Measurements from ENCODE around the gene NCMAP.
"Not testable (repeated sequence)": the region's sequence is repeated elsewhere in the genome, so short reads cannot be mapped to it uniquely, and the experiment has no call there.

NCMAP gene

GRCh38 chr1:24535021-24535424, 20.9 kb upstream of the NCMAP start:
- no peak for FAIRE-seq
- no peak for TF ChIP-seq POLR2A (IDR thresholded peaks at IDR 0.05; ENCODE audit: low read depth, low read length)
- DNase-seq (ENCODE audit: insufficient read length, low spot score), result no peak

GRCh38 chr1:24535778-24536177, 20.1 kb upstream of the NCMAP start:
- DNase-seq (ENCODE audit: insufficient read length, low spot score) (no peak), FAIRE-seq (no peak)
- TF ChIP-seq POLR2A (IDR thresholded peaks at IDR 0.05; ENCODE audit: low read depth, low read length), result no peak

GRCh38 chr1:24536391-24536840, 19.5 kb upstream of the NCMAP start:
- no peak for TF ChIP-seq POLR2A (IDR thresholded peaks at IDR 0.05; ENCODE audit: low read depth, low read length)
- no peak for FAIRE-seq
- no peak for DNase-seq (ENCODE audit: insufficient read length, low spot score)

DNA sequence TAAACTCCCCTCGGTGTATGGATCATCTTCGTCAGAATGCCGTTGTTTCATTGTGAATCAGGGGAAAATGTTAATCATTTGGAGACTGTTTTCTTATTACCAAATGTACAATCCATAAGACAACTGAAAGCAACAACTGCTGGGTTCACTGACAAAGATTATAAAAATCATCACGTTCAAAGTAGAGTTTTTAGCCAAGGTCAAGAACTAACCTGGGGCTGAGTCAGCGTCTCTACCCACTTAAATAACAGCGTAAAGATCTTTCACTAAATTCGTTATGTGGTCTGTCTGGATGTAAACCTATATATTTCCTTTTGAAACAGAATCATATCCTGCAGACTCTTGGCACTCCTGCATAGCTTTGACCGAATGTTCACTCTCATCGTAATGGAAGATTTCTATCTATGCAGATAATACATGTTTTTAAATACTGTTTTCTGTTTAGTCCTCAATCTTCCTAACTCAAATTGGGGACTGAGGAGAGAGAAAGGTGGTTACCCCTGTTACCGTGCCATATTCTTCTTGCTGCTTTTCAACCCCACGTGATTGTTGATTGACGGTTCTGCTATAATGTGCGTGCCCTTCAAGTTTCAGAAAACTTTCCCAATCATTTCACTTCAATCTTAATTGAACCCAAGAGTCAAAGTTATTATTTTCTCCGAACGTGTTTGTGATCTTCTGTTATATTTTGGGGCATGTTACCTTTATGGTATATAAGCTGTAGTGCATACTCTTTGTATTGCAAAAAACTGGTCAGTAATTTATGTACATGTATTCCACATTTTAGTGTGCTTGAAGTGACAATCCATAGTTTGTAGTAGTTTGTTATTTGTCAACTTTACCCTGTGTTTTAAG, 15.6 kb upstream of the NCMAP start:
- no peak for TF ChIP-seq POLR2A (IDR thresholded peaks at IDR 0.05; ENCODE audit: low read depth, low read length)
- no peak for FAIRE-seq
- DNase-seq (ENCODE audit: insufficient read length, low spot score), result no peak

GRCh38 chr1:24540906-24541710, 14.8 kb upstream of the NCMAP start:
- FAIRE-seq, result peak; percentile 89
- no peak for TF ChIP-seq POLR2A (IDR thresholded peaks at IDR 0.05; ENCODE audit: low read depth, low read length)
- DNase-seq (ENCODE audit: insufficient read length, low spot score), result no peak

DNA sequence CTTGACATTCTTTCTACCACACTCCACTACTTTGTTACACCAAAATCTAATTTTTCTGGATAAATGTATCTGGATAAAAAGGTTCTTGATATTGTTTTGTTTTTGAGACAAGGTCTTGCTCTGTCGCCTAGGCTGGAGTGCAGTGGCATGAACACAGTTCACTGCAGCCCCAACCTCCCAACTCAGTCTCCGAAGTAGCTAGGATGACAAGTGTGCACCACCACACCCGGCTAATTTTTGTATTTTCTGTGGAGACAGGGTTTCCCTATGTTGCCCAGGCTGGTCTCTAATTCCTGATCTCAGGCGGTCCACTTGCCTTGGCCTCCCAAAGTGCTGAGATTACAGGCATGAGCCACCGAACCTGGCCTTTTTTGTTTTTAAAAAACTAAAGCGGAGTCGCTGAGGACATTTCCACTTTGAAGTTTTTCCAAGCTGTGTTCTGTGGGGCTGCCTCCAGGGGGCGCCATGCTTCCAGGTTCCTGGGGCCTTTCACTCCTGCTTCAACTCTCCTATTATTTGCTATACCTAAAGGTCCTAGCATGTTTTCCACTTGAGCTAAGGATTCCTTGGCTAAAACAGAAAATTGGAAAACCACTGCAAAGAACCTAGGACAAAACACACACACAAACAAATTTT, 14.1 kb upstream of the NCMAP start:
- TF ChIP-seq POLR2A (IDR thresholded peaks at IDR 0.05; ENCODE audit: low read depth, low read length), result no peak
- no peak for FAIRE-seq
- DNase-seq (ENCODE audit: insufficient read length, low spot score), result no peak

DNA sequence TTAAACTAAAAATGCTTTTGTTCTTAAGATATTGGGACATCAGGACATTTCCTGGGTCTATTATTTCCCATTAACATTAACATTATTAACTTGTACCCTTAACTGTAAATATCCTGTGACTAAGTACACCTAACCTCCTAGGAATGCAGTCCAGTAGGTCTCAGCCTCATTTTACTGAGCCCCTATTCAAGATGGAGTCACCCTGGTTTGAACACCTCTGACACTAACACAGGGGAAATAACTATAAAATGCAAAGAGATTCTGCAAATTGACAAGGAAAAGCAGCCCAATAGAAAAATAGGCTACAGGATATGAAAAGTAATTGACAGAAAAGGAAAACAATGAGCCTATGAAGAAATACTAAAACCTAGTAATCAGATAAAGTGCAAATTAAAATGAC, 11.6 kb upstream of the NCMAP start:
- FAIRE-seq (no peak), DNase-seq (ENCODE audit: insufficient read length, low spot score) (no peak)
- no peak for TF ChIP-seq POLR2A (IDR thresholded peaks at IDR 0.05; ENCODE audit: low read depth, low read length)

- no peak for DNase-seq (ENCODE audit: insufficient read length, low spot score)
- no peak for TF ChIP-seq POLR2A (IDR thresholded peaks at IDR 0.05; ENCODE audit: low read depth, low read length)
- no peak for FAIRE-seq
Measured at GRCh38 chr1:24545662-24546061, 10.2 kb upstream of the NCMAP start.

- no peak for TF ChIP-seq POLR2A (IDR thresholded peaks at IDR 0.05; ENCODE audit: low read depth, low read length)
- no peak for FAIRE-seq
- no peak for DNase-seq (ENCODE audit: insufficient read length, low spot score)
Measured at GRCh38 chr1:24547195-24547594, 8.7 kb upstream of the NCMAP start.

GRCh38 chr1:24548070-24548469, 7.8 kb upstream of the NCMAP start:
- no peak for TF ChIP-seq POLR2A (IDR thresholded peaks at IDR 0.05; ENCODE audit: low read depth, low read length)
- FAIRE-seq (no peak), DNase-seq (ENCODE audit: insufficient read length, low spot score) (no peak)

GRCh38 chr1:24549210-24549609, 6.7 kb upstream of the NCMAP start:
- not testable (repeated sequence) for DNase-seq (ENCODE audit: insufficient read length, low spot score); FAIRE-seq

DNA sequence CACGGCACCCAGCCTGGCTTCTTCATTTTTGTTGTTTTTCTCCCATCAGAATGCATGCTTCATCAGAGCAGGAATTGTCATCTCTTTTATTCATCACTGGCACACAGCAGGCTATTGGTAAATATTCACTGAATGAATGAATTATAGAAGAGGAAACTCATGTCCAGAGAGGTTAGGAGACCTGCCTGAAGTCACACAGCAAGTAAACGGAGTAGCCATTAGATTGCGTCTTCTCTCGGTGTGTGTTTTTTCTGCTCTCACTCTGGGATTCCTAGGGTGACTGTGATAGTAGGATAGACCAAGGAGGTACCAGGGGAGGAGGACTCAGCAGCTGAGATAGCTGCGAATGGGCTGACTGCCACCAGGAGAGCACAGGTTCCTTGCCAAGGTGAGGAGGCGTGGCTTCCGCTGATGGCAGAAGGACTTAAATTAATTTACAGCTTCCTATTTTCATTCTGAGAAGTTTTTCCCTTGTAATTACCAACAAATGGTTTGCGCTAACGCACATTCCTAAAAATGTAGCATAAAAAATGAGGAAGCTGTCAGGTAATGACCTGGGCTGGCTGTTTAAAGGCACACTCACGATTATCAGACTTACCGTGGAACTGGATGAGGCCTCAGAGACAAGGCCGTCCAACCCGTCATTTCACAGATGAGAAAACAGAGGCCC, 4.5 kb upstream of the NCMAP start:
- TF ChIP-seq POLR2A (IDR thresholded peaks at IDR 0.05; ENCODE audit: low read depth, low read length), result no peak
- FAIRE-seq (no peak), DNase-seq (ENCODE audit: insufficient read length, low spot score) (no peak)

DNA sequence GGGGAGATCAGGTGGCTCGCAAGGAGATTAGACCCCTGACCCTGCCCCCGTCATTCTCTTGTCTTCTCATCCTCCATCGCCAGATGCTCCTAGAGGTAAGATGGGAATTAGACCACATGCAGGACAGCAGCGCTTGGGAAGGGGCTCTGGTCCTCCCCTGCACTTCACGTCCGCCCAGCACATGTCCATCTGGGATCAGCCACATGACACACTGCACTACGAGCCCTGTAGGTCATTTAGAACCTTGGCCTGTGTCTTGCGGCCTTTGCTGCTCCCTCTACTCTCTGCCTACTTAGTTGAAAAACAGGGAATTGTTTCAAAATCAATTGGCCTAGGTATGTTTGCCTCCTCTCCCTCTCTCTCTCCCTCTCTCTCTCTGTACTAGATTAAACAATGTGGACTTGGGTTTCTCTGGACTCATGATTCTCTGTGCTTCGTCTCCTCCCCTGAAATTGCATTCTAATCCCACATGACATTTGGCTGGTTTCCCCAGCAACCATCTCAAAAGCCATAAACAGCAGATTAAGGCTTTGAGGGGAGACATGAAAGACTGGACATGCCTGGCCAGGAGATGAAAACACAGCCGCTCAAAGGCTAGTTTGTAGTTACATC, 3.8 kb upstream of the NCMAP start:
- FAIRE-seq, result no peak
- TF ChIP-seq POLR2A (IDR thresholded peaks at IDR 0.05; ENCODE audit: low read depth, low read length), result no peak
- DNase-seq (ENCODE audit: insufficient read length, low spot score), result no peak
